ENCODE data around the gene KDELR3.

GRCh38 chr22:38455076-38455529 is 12.8 kb upstream of the KDELR3 start, which contains the start of gene KCNJ4:
- TF ChIP-seq CTCF (conservative IDR thresholded peaks at IDR 0.05; ENCODE audit: low read length) (no peak), EZH2phosphoT487 (IDR thresholded peaks at IDR 0.05; ENCODE audit: borderline replicate concordance, low read depth, low read length) (no peak)

All from OCI-LY7 (cell line).